Placental pericyte (primary cell): ENCODE measurements around the gene DYRK4. TPM values are rescaled to one million over a fixed set of nuclear protein-coding genes. Genes with fewer than 3 reads are reported as not detected.

Experiments used
- total RNA-seq: library from RNA; depleted of rRNA; stranded (reverse); fragments of >200 nt; gene quantifications from 2 replicates; pipeline ENCODE4 v1.2.3, GENCODE V29; 2012

The DYRK4 gene, protein sequence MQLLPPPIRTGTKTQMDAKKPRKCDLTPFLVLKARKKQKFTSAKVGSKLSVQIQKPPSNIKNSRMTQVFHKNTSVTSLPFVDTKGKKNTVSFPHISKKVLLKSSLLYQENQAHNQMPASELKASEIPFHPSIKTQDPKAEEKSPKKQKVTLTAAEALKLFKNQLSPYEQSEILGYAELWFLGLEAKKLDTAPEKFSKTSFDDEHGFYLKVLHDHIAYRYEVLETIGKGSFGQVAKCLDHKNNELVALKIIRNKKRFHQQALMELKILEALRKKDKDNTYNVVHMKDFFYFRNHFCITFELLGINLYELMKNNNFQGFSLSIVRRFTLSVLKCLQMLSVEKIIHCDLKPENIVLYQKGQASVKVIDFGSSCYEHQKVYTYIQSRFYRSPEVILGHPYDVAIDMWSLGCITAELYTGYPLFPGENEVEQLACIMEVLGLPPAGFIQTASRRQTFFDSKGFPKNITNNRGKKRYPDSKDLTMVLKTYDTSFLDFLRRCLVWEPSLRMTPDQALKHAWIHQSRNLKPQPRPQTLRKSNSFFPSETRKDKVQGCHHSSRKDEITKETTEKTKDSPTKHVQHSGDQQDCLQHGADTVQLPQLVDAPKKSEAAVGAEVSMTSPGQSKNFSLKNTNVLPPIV
- total RNA-seq: 31.4 and 47.5 TPM in 2 replicates

DNA sequence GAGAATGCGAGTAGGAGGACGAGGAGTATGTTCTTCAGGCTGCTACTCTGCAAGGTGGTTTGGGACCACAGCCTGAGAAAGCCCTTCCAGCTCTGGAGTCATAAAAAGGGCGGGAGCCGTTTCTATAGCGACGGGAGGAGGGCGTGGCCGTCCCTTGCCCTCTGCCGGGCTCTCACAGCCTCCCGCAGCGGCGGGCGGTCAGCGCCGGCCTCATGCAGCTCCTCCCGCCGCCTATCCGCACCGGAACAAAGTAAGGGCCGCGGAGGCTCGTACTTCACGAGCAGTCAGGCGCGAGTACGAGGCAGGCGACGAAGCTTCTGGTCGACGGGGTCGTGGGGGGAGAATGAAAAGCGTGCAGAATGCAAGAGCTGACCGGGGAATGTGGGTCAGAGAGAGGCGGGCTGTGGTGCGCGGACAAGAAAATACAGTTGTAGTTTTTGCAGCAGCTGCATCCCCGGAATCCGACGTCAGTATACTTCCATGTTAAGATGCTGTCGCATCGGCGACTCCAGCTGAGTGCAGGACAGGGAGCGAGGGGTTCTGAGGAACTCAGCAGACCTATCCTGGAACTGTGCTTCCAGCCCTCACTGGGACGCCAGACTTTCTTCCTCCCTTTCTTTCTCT is at the start of gene DYRK4:
Gene DYRK4, plus strand, starts transcription at position 175 of the 624 bp plus-strand sequence. Its CDS starts 38 bp downstream, at position 213.

GRCh38 chr12:4538207-4539160 is 23.5 kb upstream of the DYRK4 start, which contains the start of gene RAD51AP1:
TSS of gene RAD51AP1 (plus strand) at chr12:4538890. CDS start at chr12:4538940, 50 bp downstream.

GRCh38 chr12:4648501-4649357 is 86.7 kb downstream of the DYRK4 start, which contains the start of the genes AKAP3 and NDUFA9:
TSS of gene AKAP3 (minus strand) at chr12:4649051. CDS start at chr12:4638196, 10,855 bp downstream.
TSS of gene NDUFA9 (plus strand) at chr12:4649114. CDS start at chr12:4649127, 13 bp downstream.

Other genes starting within 250 kb of the DYRK4 start
- gene TIGAR, start 241.0 kb upstream of the DYRK4 start, total RNA-seq: 15.5 and 19.3 TPM in 2 replicates
- gene FGF23, start 182.5 kb upstream of the DYRK4 start, total RNA-seq: not detected in 2 replicates
- gene FGF6, start 116.4 kb upstream of the DYRK4 start, total RNA-seq: not detected in 2 replicates
- gene RAD51AP1, start 23.3 kb upstream of the DYRK4 start, total RNA-seq: 1.3 and 24.9 TPM in 2 replicates
- gene AKAP3, start 86.8 kb downstream of the DYRK4 start, total RNA-seq: 1.0 and 3.5 TPM in 2 replicates
- 43.5 and 61.4 TPM in 2 replicates for gene NDUFA9, start 86.9 kb downstream of the DYRK4 start, total RNA-seq
- not detected in 2 replicates for gene GALNT8, start 158.2 kb downstream of the DYRK4 start, total RNA-seq